ENCODE data around the gene APIP.

Gene APIP

DNA sequence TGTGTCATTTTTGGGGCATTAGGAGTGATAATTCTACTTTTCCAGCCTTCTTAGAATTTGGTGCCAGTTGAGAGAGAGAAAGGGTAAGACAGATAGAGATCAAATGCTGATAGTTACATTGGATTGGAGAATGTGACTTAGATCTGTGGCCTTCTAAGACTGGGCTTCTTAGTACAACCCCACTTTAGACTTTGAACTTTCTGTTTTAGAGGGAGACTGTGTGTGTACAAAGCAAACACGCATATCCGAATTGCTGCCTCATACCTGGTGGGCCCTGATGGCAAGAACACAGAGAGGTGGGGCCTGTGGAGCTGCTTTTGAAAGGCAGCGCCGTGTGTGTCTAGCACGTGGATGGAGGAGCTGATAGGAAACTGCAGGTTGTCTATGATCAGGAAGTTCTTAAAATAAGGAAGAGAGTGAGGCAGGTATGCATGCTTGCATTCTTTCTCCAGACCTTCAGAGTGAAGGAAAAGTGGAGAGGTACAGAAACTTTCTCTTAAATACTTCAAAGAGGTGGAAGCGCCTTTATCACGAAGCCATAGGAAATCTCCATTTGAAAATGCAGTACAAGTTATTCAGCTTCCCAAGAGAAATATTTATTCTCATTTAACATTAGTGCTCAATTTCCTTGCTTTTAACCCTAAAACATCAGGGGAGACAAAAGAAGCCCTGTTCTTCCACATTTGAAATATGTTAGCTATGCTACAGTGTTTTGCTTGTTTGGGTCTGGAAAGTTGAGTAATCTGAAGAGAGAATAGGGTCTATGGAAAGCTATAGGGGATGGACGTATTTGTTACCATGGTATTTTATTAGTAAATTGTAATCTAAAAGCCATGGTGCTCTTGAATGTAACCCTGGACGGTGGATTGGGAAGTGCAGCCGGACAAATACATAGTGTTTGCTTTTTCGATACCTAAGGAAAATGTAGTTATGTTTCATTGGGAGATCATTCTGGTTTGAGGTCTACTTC, 13.9 kb upstream of the APIP start:
- no peak overlapping the region for H3K27ac ChIP-seq (ENCODE audit: extremely low read depth, low read depth, low read length)
- H3K4me1 ChIP-seq (ENCODE audit: control insufficient read depth, insufficient read depth, low read length): 0 out of 2 replicates have a peak, but pooled peaks cover 4% of the 10 kb centered on the region
- H3K36me3 ChIP-seq (ENCODE audit: control insufficient read depth in 2 of 2, insufficient read depth in 1 of 2, low read length in 2 of 2): peaks cover 0 to 5% of the 10 kb centered on the region in 2 experiments; a peak in 1 of 3 replicates
- H3K4me3 ChIP-seq (ENCODE audit: low read depth, low read length): no peak overlapping the region
- ChIA-PET CTCF (interaction anchor here (0.6 to 2.2 kb wide), 3 partner anchors 339 to 462 kb away, joined by 3 to 13 read pairs (median 5); no protein-coding TSS in a partner anchor), POLR2A (no interaction called here)
- no peaks in the 10 kb centered on the region for H3K9me3 ChIP-seq (ENCODE audit: control insufficient read depth, insufficient read depth, low read depth, low read length)
- TF ChIP-seq ZNF354C (tag by site-specific recombination; IDR thresholded peaks at IDR 0.05; ENCODE audit: borderline replicate concordance, low read depth) (no peak), ZNF133 (tag by site-specific recombination; IDR thresholded peaks at IDR 0.05) (no peak), ZNF596 (tag by site-specific recombination; IDR thresholded peaks at IDR 0.05) (no peak), ZNF776 (tag by site-specific recombination; IDR thresholded peaks at IDR 0.05; ENCODE audit: borderline replicate concordance) (no peak), ZNF175 (tag by site-specific recombination; IDR thresholded peaks at IDR 0.05) (no peak), ZFP3 (tag by site-specific recombination; IDR thresholded peaks at IDR 0.05; ENCODE audit: low read depth) (no peak), ZNF600 (tag by site-specific recombination; IDR thresholded peaks at IDR 0.05) (no peak)
- TF ChIP-seq, protein P1, sequence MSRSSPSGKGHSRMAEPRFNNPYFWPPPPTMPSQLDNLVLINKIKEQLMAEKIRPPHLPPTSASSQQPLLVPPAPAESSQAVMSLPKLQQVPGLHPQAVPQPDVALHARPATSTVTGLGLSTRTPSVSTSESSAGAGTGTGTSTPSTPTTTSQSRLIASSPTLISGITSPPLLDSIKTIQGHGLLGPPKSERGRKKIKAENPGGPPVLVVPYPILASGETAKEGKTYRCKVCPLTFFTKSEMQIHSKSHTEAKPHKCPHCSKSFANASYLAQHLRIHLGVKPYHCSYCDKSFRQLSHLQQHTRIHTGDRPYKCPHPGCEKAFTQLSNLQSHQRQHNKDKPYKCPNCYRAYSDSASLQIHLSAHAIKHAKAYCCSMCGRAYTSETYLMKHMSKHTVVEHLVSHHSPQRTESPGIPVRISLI (tag by site-specific recombination; IDR thresholded peaks at IDR 0.05): no peak

DNA sequence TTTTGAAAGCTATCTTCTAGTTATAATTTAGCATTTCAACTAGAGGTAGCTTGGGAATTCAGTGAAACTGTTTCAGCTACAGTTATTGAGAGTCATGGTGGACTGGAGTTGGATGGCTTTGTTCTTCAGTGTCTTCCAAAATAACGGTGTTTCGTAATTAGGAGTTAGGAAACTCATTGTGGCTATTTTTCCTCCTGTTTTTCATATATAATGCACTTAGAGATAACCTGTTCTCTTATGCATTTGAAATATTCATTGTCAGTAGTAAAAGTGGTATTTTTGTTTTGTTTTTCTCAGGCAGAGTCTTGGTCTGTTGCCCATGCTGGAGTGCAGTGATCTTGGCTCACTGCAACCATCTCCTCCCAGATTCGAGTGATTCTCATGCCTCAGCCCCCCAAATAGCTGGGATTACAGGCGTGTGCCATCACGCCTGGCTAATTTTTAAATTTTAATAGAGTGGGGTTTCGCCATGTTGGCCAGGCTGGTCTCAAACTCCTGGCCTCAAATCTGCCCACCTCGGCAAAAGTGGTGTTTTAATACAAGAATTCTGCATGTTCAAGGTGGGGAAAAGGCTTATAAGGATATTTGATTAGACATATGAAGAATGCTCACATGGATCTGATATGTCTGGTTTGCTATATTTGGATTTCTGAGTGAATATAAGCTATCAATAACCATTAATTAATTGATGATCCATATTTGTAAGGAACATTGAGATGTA, 12.9 kb upstream of the APIP start:
- Histone ChIP-seq H3K9me3 (ENCODE audit: control insufficient read depth, insufficient read depth, low read depth, low read length) (no peaks in the 10 kb centered on the region), H3K36me3 (ENCODE audit: control insufficient read depth in 2 of 2, insufficient read depth in 1 of 2, low read length in 2 of 2) (peaks cover 0 to 5% of the 10 kb centered on the region in 2 experiments; a peak in 1 of 3 replicates), H3K4me3 (ENCODE audit: low read depth, low read length) (no peak overlapping the region), H3K27ac (ENCODE audit: extremely low read depth, low read depth, low read length) (no peak overlapping the region), H3K4me1 (ENCODE audit: control insufficient read depth, insufficient read depth, low read length) (0 out of 2 replicates have a peak, but pooled peaks cover 4% of the 10 kb centered on the region)
- no peak for TF ChIP-seq ZFP3 (tag by site-specific recombination; IDR thresholded peaks at IDR 0.05; ENCODE audit: low read depth)
- TF ChIP-seq, protein P2, sequence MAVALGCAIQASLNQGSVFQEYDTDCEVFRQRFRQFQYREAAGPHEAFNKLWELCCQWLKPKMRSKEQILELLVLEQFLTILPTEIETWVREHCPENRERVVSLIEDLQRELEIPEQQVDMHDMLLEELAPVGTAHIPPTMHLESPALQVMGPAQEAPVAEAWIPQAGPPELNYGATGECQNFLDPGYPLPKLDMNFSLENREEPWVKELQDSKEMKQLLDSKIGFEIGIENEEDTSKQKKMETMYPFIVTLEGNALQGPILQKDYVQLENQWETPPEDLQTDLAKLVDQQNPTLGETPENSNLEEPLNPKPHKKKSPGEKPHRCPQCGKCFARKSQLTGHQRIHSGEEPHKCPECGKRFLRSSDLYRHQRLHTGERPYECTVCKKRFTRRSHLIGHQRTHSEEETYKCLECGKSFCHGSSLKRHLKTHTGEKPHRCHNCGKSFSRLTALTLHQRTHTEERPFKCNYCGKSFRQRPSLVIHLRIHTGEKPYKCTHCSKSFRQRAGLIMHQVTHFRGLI (tag by site-specific recombination; IDR thresholded peaks at IDR 0.05): no peak
- TF ChIP-seq ZFP69B (tag by site-specific recombination; IDR thresholded peaks at IDR 0.05): no peak
- TF ChIP-seq ZNF530 (tag by site-specific recombination; IDR thresholded peaks at IDR 0.05; ENCODE audit: low read depth): no peak
- TF ChIP-seq ZNF837 (tag by site-specific recombination; IDR thresholded peaks at IDR 0.05): no peak
- no peak for TF ChIP-seq ZNF311 (tag by site-specific recombination; IDR thresholded peaks at IDR 0.05; ENCODE audit: borderline replicate concordance)
- TF ChIP-seq ZEB2 (tag by site-specific recombination; IDR thresholded peaks at IDR 0.05): no peak
- ChIA-PET CTCF (interaction anchor here (0.6 to 2.2 kb wide), 4 partner anchors 11 to 463 kb away, joined by 3 to 13 read pairs (median 4); no protein-coding TSS in a partner anchor), POLR2A (no interaction called here)

DNA sequence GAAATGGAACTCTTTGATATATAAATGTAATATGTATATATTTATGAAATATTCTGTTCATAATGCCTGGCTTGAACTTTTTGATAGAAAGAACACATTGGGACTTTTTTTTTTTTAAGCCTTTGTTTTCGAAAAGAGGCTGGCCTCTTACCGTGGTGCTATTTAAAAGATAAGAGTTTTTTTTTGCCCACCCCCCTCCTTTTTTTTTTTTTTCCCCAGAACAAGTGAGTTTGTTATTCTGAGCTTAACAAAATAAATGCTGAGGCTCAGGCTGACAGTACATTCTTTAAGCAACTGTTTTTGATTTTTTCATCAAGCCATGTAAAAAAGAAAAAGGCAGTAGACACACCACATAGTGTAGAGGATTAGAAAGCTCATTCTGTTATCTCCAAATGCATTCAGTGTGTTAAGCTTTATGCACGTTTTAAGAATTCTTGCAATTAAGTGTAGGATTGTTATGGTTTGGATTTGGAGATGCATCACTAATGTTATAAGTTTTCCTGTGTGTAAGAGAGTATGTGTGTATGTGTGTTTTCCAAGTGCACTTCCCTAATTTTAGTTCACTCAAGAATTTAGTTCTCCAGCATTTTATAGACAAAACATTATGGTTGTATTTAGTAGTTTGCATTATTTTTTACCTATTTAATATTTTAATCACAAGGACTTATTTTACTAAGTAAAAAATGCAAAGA, 12.2 kb upstream of the APIP start:
- Histone ChIP-seq H3K4me3 (ENCODE audit: low read depth, low read length) (no peak overlapping the region), H3K4me1 (ENCODE audit: control insufficient read depth, insufficient read depth, low read length) (0 out of 2 replicates have a peak, but pooled peaks cover 4% of the 10 kb centered on the region), H3K27ac (ENCODE audit: extremely low read depth, low read depth, low read length) (no peak overlapping the region), H3K9me3 (ENCODE audit: control insufficient read depth, insufficient read depth, low read depth, low read length) (no peaks in the 10 kb centered on the region), H3K36me3 (ENCODE audit: control insufficient read depth in 2 of 2, insufficient read depth in 1 of 2, low read length in 2 of 2) (peaks cover 0 to 5% of the 10 kb centered on the region in 2 experiments; a peak in 1 of 3 replicates)
- ChIA-PET POLR2A (no interaction called here), CTCF (interaction anchor here (1.5 to 2.2 kb wide), 2 partner anchors 12 to 464 kb away, joined by 3 to 13 read pairs; no protein-coding TSS in a partner anchor)
- TF ChIP-seq ZNF324 (tag by site-specific recombination; IDR thresholded peaks at IDR 0.05) (no peak), ZNF701 (tag by site-specific recombination; IDR thresholded peaks at IDR 0.05) (no peak), EGR2 (tag by site-specific recombination; IDR thresholded peaks at IDR 0.05; ENCODE audit: low read depth) (no peak), ZNF404 (tag by site-specific recombination; IDR thresholded peaks at IDR 0.05) (no peak), ZNF169 (tag by site-specific recombination; IDR thresholded peaks at IDR 0.05) (no peak), YY1 (tag by site-specific recombination; IDR thresholded peaks at IDR 0.05) (no peak), ZNF561 (tag by site-specific recombination; IDR thresholded peaks at IDR 0.05; ENCODE audit: borderline replicate concordance) (no peak), ZBTB8A (tag by site-specific recombination; IDR thresholded peaks at IDR 0.05) (no peak)
- TF ChIP-seq, protein P3, sequence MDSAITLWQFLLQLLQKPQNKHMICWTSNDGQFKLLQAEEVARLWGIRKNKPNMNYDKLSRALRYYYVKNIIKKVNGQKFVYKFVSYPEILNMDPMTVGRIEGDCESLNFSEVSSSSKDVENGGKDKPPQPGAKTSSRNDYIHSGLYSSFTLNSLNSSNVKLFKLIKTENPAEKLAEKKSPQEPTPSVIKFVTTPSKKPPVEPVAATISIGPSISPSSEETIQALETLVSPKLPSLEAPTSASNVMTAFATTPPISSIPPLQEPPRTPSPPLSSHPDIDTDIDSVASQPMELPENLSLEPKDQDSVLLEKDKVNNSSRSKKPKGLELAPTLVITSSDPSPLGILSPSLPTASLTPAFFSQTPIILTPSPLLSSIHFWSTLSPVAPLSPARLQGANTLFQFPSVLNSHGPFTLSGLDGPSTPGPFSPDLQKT (IDR thresholded peaks at IDR 0.05; ENCODE audit: borderline replicate concordance, low read depth, low read length): no peak
